Activated T-helper 2 cell treated with anti-CD3 and anti-CD28 coated beads, Interferon-gamma antibody, Interleukin-2, Interleukin-4, amounts not matched to agents 10 μg/mL and 5 μg/mL and 100 μg/mL, durations not matched to agents 14 hours and 24 hours and 36 hours (primary cell): Measurements from ENCODE around the gene TMEM272. TPM values are rescaled to one million over a fixed set of nuclear protein-coding genes. Genes with fewer than 3 reads are reported as not detected.

Experiments
- DNase-seq: peaks from one replicate; pipeline ENCODE4 v3.0.0; 2021; ENCODE audit warnings: low spot score
- H3K27ac Mint-ChIP-seq: one replicate; pipeline ENCODE4 v1.8.0; 2021; ENCODE audit warnings: mixed read lengths
- H3K27me3 Mint-ChIP-seq: one replicate; pipeline ENCODE4 v1.8.0; 2021; ENCODE audit warnings: low read depth, mixed read lengths
- H3K36me3 Mint-ChIP-seq: one replicate; pipeline ENCODE4 v1.8.0; 2021; ENCODE audit warnings: low read depth, mixed read lengths
- H3K4me1 Mint-ChIP-seq: one replicate; pipeline ENCODE4 v1.8.0; 2021; ENCODE audit warnings: low read depth, mixed read lengths
- H3K4me3 Mint-ChIP-seq: one replicate; pipeline ENCODE4 v1.8.0; 2021; ENCODE audit warnings: low read depth, mild to moderate bottlenecking, moderate library complexity, mixed read lengths
- H3K9me3 Mint-ChIP-seq: one replicate; pipeline ENCODE4 v1.8.0; 2021; ENCODE audit warnings: mixed read lengths
- intact Hi-C: fragments of 100-400 bp; cut with micrococcal nuclease; formaldehyde crosslinking; loops from one replicate; pipeline ENCODE4 v1.15.1; 2023
- total RNA-seq: library from RNA; stranded (reverse); gene quantifications from 2 replicates; pipeline ENCODE4 v1.2.3, GENCODE V29; 2022

Gene TMEM272
- 0.18 TPM in 1 of 2 replicates, not detected in the other for total RNA-seq

DNA sequence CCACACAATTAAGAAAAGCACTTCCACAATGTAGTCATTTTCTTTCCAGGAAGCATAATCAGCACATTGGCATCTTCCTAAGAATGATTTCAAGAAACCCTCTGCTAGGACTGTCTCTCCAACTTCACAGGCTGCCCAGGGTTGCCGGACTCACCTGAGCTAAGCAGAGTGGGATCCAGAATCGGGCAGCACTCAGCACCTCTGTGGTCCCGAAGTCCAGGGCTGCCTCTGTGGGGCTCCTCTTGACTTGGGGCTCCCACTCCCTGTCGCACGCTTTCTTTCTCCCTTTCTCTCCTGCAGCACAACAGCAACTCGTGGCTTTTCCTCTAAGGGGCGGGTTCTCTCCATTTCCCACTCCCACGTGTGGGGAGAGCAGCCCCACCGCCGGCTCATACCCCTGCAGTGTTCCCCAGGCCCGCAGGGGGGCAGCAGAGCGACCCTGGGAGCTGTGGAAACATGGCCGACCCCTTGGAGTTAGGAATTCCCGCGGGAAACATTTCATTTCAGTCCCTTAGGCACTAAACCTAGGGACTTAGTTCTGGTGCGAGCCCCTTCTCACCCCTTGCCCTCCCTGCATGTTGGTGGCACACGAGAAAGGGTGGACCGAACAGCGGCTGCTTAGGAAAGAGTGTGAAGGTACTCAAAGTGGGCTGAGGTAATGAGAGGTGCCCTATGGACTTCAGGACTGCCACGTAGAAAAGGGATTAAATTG is at the start of gene TMEM272:
Gene TMEM272, minus strand, starts transcription at position 316 of the 712 bp plus-strand sequence. CDS start 6,647 bp downstream, outside the sequence.
- peak; percentile 26 for DNase-seq
- H3K27me3 Mint-ChIP-seq, result peaks cover 25% of the 10 kb centered on the region
- peaks cover 10% of the 10 kb centered on the region for H3K4me1 Mint-ChIP-seq
- H3K36me3 Mint-ChIP-seq, result no peaks in the 10 kb centered on the region
- intact Hi-C loops, result loop anchor here (5.0 kb wide), 2 partner anchors 33 to 282 kb away; partner anchors contain the start of gene NEK5
- no peak within 1 kb of the TSS for H3K27ac Mint-ChIP-seq
- no peaks in the 10 kb centered on the region for H3K9me3 Mint-ChIP-seq
- peak within 1 kb of the TSS; percentile 20 for H3K4me3 Mint-ChIP-seq

- no peak for DNase-seq
- peaks cover 8% of the 10 kb centered on the region for H3K27me3 Mint-ChIP-seq
- peaks cover 2% of the 10 kb centered on the region for H3K4me1 Mint-ChIP-seq
- no peaks in the 10 kb centered on the region for H3K36me3 Mint-ChIP-seq
- intact Hi-C loops, result no loop called here
- no peaks in the 10 kb centered on the region for H3K9me3 Mint-ChIP-seq
- H3K27ac Mint-ChIP-seq, result no peak overlapping the region
- H3K4me3 Mint-ChIP-seq, result no peak overlapping the region
These were observed 49.3 kb upstream of the TMEM272 start for GRCh38 chr13:51894239-51894638.

GRCh38 chr13:51892657-51893056 is 47.7 kb upstream of the TMEM272 start:
- no peak overlapping the region for H3K4me3 Mint-ChIP-seq
- no peak for DNase-seq
- H3K27me3 Mint-ChIP-seq, result peaks cover 8% of the 10 kb centered on the region
- H3K27ac Mint-ChIP-seq, result no peak overlapping the region
- no peaks in the 10 kb centered on the region for H3K36me3 Mint-ChIP-seq
- H3K4me1 Mint-ChIP-seq, result peaks cover 2% of the 10 kb centered on the region
- no peaks in the 10 kb centered on the region for H3K9me3 Mint-ChIP-seq
- intact Hi-C loops, result no loop called here

DNA sequence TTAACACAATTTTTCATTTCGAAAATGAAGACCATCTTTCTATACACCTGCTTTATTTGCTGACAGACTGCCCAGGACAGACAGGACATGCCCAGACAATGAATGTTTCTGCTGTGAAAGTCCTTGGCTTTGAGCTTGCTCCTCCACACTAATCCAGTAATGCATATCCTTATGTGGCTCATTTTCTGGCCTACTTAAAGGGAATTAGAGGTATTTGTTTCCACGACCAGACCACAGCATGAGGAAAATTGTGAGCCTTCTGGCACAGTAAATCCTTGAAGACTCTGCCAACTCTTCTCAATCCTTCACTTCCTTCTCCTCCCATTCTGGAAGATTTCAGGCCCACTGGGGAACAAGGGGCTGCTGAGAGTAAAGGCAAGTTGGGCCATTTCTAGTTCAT is 42.5 kb upstream of the TMEM272 start:
- intact Hi-C loops, result no loop called here
- no peak overlapping the region for H3K27ac Mint-ChIP-seq
- DNase-seq, result no peak
- no peaks in the 10 kb centered on the region for H3K9me3 Mint-ChIP-seq
- H3K4me3 Mint-ChIP-seq, result no peak overlapping the region
- H3K27me3 Mint-ChIP-seq, result peaks cover 16% of the 10 kb centered on the region
- no peaks in the 10 kb centered on the region for H3K4me1 Mint-ChIP-seq
- H3K36me3 Mint-ChIP-seq, result no peaks in the 10 kb centered on the region

DNA sequence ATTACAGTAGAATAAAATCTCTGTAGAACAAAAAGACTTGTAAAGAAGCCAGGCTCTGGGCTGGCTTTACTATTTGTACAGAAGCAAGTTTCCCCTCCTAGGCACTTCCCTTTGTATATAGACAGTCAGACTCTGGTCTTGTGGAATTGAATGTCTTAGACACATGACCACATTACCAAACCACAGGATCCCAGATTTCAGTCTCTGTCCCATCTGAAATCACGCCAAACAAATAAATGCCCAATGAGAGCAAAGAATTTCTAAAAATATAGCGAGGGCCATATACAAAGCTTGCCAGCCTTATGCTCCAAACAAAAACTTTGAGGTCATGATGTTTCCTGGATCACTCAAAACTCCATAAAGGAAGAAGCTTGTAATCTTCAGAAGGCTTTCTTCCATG is 40.7 kb upstream of the TMEM272 start:
- H3K36me3 Mint-ChIP-seq, result no peaks in the 10 kb centered on the region
- DNase-seq, result no peak
- no peak overlapping the region for H3K27ac Mint-ChIP-seq
- H3K9me3 Mint-ChIP-seq, result peaks cover 6% of the 10 kb centered on the region
- peaks cover 15% of the 10 kb centered on the region for H3K27me3 Mint-ChIP-seq
- intact Hi-C loops, result no loop called here
- no peaks in the 10 kb centered on the region for H3K4me1 Mint-ChIP-seq
- H3K4me3 Mint-ChIP-seq, result no peak overlapping the region

- no peak for DNase-seq
- Mint-ChIP-seq H3K27me3 (peaks cover 13% of the 10 kb centered on the region), H3K9me3 (peaks cover 6% of the 10 kb centered on the region), H3K4me3 (no peak overlapping the region), H3K36me3 (no peaks in the 10 kb centered on the region), H3K27ac (no peak overlapping the region), H3K4me1 (no peaks in the 10 kb centered on the region)
- intact Hi-C loops, result no loop called here
These were observed 38.2 kb upstream of the TMEM272 start for GRCh38 chr13:51883226-51883600.

DNA sequence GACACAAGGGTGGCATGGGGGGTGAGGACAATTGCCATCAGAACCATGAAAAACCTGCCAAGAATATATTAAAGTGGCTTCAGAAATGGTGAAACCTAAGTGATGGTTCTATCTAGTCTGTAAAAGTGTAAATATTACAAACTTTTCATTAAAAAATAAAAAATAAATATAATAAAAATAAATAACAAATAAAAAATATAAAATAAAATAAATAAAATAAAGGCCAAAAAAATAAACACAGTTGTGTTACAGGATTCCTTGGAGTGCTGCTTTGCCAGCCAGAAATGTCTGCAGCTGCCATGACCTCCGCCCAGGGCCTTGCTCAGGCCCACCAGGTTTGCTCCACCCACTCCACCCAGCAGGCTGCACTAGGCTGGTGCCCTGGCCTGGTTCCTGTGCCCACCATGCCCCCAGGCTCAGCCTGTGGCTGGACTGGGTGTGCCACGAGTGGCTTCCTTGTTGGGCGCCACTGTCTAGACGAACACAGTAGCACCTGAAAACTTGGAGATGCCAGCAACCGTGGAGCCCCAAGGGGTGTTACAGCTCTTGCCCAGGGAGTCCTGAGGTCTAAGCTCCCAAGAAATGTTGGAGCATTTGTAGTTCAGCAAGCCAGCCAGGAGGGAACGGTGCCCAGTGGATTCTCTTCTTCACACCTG is 37.7 kb upstream of the TMEM272 start:
- Mint-ChIP-seq H3K27ac (no peak overlapping the region), H3K9me3 (peaks cover 6% of the 10 kb centered on the region), H3K4me3 (no peak overlapping the region), H3K27me3 (peaks cover 13% of the 10 kb centered on the region), H3K4me1 (no peaks in the 10 kb centered on the region), H3K36me3 (no peaks in the 10 kb centered on the region)
- intact Hi-C loops, result no loop called here
- DNase-seq, result no peak

DNA sequence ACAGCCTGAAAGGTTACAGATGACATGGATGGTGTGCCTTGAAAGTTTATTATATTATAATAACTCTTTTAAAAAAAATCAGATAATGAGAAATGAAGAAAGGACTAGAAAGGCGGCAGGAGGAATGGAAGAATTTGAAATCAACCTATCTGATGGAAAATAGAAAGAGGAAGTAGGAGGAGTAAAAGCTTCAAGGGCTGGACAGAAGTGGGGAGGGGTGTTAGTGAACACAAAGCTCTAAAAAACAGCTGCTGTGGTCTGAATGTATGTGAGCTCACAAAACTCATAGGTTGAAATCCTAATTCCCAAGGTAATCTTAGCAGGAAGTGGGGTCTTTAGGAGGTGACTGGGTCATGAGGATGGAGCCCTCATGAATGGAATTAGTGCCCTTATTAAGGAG is 36.3 kb upstream of the TMEM272 start:
- Mint-ChIP-seq H3K9me3 (peaks cover 6% of the 10 kb centered on the region), H3K27ac (no peak overlapping the region), H3K27me3 (peaks cover 12% of the 10 kb centered on the region), H3K4me3 (no peak overlapping the region), H3K36me3 (no peaks in the 10 kb centered on the region), H3K4me1 (no peaks in the 10 kb centered on the region)
- intact Hi-C loops, result no loop called here
- no peak for DNase-seq

DNA sequence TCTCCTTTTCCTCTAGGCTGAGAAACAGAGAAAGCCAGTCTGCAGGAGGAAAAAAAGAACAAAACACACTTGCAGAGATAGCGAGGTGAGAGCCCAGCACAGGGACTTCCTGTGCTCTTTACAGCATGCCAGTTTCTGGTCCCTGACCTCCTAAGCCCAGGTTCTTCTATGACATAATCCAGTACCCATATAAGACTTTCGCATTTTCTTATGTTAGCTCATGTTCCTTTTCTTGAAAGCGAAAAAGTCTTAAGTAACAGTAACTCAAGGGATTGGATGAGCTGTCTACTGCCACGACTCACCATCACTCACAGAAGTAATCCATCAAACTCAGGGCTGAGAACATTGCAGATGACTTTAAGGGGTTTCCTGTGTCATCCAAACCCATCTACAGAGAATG is 34.2 kb upstream of the TMEM272 start:
- peaks cover 6% of the 10 kb centered on the region for H3K9me3 Mint-ChIP-seq
- no peak overlapping the region for H3K27ac Mint-ChIP-seq
- H3K4me3 Mint-ChIP-seq, result no peak overlapping the region
- no peaks in the 10 kb centered on the region for H3K36me3 Mint-ChIP-seq
- DNase-seq, result no peak
- H3K27me3 Mint-ChIP-seq, result peaks cover 7% of the 10 kb centered on the region
- intact Hi-C loops, result no loop called here
- no peaks in the 10 kb centered on the region for H3K4me1 Mint-ChIP-seq

- H3K36me3 Mint-ChIP-seq, result no peaks in the 10 kb centered on the region
- intact Hi-C loops, result no loop called here
These were observed 29.7 kb upstream of the TMEM272 start for GRCh38 chr13:51874651-51875050.

DNA sequence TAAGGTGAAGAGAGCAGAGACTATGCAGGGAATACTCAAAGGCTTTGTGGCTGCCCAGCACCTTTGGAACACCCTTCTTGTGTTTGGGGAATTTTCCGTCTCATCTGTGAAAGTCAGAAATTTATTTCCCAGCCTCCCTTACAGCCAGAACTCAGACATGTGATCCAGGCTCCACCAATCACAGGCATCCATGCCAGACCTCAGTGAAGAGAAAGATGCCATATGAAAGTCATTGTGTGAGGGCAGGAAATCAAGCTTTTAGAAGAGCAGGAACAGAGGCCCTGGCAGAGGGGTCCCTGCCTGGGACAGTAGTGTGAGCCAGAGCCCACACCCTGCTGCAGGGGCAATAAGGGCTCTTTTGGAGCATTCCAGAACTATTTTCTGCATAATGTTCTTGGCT is 28.9 kb upstream of the TMEM272 start:
- intact Hi-C loops, result no loop called here
- Mint-ChIP-seq H3K4me3 (no peak overlapping the region), H3K27me3 (peaks cover 19% of the 10 kb centered on the region), H3K27ac (no peak overlapping the region), H3K9me3 (no peaks in the 10 kb centered on the region), H3K4me1 (no peaks in the 10 kb centered on the region), H3K36me3 (no peaks in the 10 kb centered on the region)
- no peak for DNase-seq

More at GRCh38 chr13:51874651-51875050, 29.7 kb upstream of the TMEM272 start:
- Mint-ChIP-seq H3K27me3 (peaks cover 16% of the 10 kb centered on the region), H3K9me3 (no peaks in the 10 kb centered on the region), H3K4me3 (no peak overlapping the region), H3K4me1 (no peaks in the 10 kb centered on the region), H3K27ac (no peak overlapping the region)
- DNase-seq, result no peak

GRCh38 chr13:51873117-51873798 is 28.3 kb upstream of the TMEM272 start:
- H3K4me3 Mint-ChIP-seq, result no peak overlapping the region
- no peak overlapping the region for H3K27ac Mint-ChIP-seq
- H3K9me3 Mint-ChIP-seq, result no peaks in the 10 kb centered on the region
- no peaks in the 10 kb centered on the region for H3K36me3 Mint-ChIP-seq
- intact Hi-C loops, result no loop called here
- H3K4me1 Mint-ChIP-seq, result no peaks in the 10 kb centered on the region
- DNase-seq, result no peak
- H3K27me3 Mint-ChIP-seq, result peaks cover 24% of the 10 kb centered on the region

- Mint-ChIP-seq H3K4me3 (no peak overlapping the region), H3K27ac (no peak overlapping the region)
- intact Hi-C loops, result no loop called here
These were observed 25.6 kb upstream of the TMEM272 start for GRCh38 chr13:51870616-51871015.

More at GRCh38 chr13:51870616-51871015, 25.6 kb upstream of the TMEM272 start:
- Mint-ChIP-seq H3K9me3 (no peaks in the 10 kb centered on the region), H3K36me3 (no peaks in the 10 kb centered on the region), H3K27me3 (peaks cover 20% of the 10 kb centered on the region), H3K4me1 (no peaks in the 10 kb centered on the region)
- no peak for DNase-seq
